Vagina (tissue), 2 donors: ENCODE measurements around the gene CENPT. TPM values are rescaled to one million over a fixed set of nuclear protein-coding genes. Genes with fewer than 3 reads are reported as not detected.

Experiments
- DNase-seq, 2 donors: peaks; one replicate each; pipeline ENCODE4 v3.0.0-alpha.2; 2017; ENCODE audit errors: extremely low spot score in 2 of 2
- H3K27ac ChIP-seq: fragments of 200-600 bp; sonication (generic); one replicate; pipeline ENCODE4 v1.5.1; 2019
- H3K27me3 ChIP-seq: fragments of 200-600 bp; sonication (generic); one replicate; pipeline ENCODE4 v1.5.1; 2019
- H3K36me3 ChIP-seq, 2 donors: fragments of 200-600 bp; sonication (generic); one replicate each; pipeline ENCODE4 v1.5.1; 2017 to 2019
- H3K4me1 ChIP-seq: fragments of 200-600 bp; sonication (generic); one replicate; pipeline ENCODE4 v1.5.1; 2019
- H3K4me3 ChIP-seq, 2 donors: fragments of 200-600 bp; sonication (generic); 1 replicate in 1 of 2; 2 replicates in 1 of 2; pipeline ENCODE4 v1.5.1; 2016 to 2019
- H3K9me3 ChIP-seq: fragments of 200-600 bp; sonication (generic); one replicate; pipeline ENCODE4 v1.5.1; 2019
- POLR2A ChIP-seq, 2 donors: fragments of 450-650 bp; IDR thresholded peaks; one replicate each; pipeline ENCODE4 v1.6.1; 2017; ENCODE audit warnings: antibody characterized with exemption in 2 of 2, mild to moderate bottlenecking in 2 of 2, moderate library complexity in 2 of 2
- POLR2AphosphoS5 ChIP-seq, 2 donors: sonication (generic); formaldehyde crosslinking; IDR thresholded peaks; one replicate each; pipeline ENCODE4 v1.9.0; 2017; ENCODE audit warnings: antibody characterized with exemption in 2 of 2, mild to moderate bottlenecking in 2 of 2, low read depth in 1 of 2; ENCODE audit not compliant: insufficient read depth in 1 of 2
- intact Hi-C: fragments of 100-400 bp; cut with DNase I; formaldehyde crosslinking; loops from one replicate; pipeline ENCODE4 v1.15.1; 2023
- total RNA-seq: library from RNA; depleted of rRNA; stranded (reverse); fragments of >200 nt; gene quantifications from one replicate; pipeline ENCODE4 v1.2.3, GENCODE V29; 2016
- TF ChIP-seq, protein P1 (sequence below), 3 experiments: fragments of 450-650 bp in 2 of 3; fragments of 200-600 bp in 1 of 3; sonication (generic) in 1 of 3; IDR thresholded peaks; one replicate each; pipeline ENCODE4 v1.5.1; 2017 to 2019; ENCODE audit warnings: antibody characterized with exemption in 3 of 3, mild to moderate bottlenecking in 2 of 3, moderate library complexity in 2 of 3

The CENPT gene
- total RNA-seq, 1 donor from 2014 or later = 57.7 TPM

GRCh38 chr16:67881621-67882161, 34.2 kb upstream of the CENPT start:
- TF ChIP-seq, protein P1, sequence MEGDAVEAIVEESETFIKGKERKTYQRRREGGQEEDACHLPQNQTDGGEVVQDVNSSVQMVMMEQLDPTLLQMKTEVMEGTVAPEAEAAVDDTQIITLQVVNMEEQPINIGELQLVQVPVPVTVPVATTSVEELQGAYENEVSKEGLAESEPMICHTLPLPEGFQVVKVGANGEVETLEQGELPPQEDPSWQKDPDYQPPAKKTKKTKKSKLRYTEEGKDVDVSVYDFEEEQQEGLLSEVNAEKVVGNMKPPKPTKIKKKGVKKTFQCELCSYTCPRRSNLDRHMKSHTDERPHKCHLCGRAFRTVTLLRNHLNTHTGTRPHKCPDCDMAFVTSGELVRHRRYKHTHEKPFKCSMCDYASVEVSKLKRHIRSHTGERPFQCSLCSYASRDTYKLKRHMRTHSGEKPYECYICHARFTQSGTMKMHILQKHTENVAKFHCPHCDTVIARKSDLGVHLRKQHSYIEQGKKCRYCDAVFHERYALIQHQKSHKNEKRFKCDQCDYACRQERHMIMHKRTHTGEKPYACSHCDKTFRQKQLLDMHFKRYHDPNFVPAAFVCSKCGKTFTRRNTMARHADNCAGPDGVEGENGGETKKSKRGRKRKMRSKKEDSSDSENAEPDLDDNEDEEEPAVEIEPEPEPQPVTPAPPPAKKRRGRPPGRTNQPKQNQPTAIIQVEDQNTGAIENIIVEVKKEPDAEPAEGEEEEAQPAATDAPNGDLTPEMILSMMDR (IDR thresholded peaks at IDR 0.05) = no peak
- TF ChIP-seq POLR2A (IDR thresholded peaks at IDR 0.05) (no peak), POLR2AphosphoS5 (IDR thresholded peaks at IDR 0.05; ENCODE audit: insufficient read depth in 1 of 2, low read depth in 1 of 2) (no peak)
- peaks cover 12% of the 10 kb centered on the region for H3K4me1 ChIP-seq
- DNase-seq = no peak
- H3K27me3 ChIP-seq = no peaks in the 10 kb centered on the region
- H3K27ac ChIP-seq = no peak overlapping the region
- intact Hi-C loops = loop anchor here (5.0 kb wide), 1 partner anchor 46 kb away; no protein-coding TSS in a partner anchor
- no peak overlapping the region for H3K4me3 ChIP-seq
- peaks cover 4 to 72% of the 10 kb centered on the region in 2 donors for H3K36me3 ChIP-seq
- H3K9me3 ChIP-seq = no peaks in the 10 kb centered on the region

DNA sequence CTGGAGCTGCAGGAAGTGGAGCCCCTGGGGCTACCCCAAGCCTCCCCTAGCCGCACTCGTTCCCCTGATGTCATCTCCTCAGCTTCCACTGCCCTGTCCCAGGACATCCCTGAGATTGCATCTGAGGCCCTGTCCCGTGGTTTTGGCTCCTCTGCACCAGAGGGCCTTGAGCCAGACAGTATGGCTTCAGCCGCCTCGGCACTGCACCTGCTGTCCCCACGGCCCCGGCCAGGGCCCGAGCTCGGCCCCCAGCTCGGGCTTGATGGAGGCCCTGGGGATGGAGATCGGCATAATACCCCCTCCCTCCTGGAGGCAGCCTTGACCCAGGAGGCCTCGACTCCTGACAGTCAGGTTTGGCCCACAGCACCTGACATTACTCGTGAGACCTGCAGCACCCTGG, 33.1 kb upstream of the CENPT start:
- Histone ChIP-seq H3K9me3 (no peaks in the 10 kb centered on the region), H3K36me3 (peaks cover 4 to 80% of the 10 kb centered on the region in 2 donors), H3K27ac (no peak overlapping the region), H3K4me3 (no peak overlapping the region), H3K4me1 (peaks cover 20% of the 10 kb centered on the region), H3K27me3 (no peaks in the 10 kb centered on the region)
- intact Hi-C loops = loop anchor here (5.0 kb wide), 1 partner anchor 47 kb away; no protein-coding TSS in a partner anchor
- DNase-seq = no peak
- TF ChIP-seq POLR2AphosphoS5 (IDR thresholded peaks at IDR 0.05; ENCODE audit: insufficient read depth in 1 of 2, low read depth in 1 of 2) (no peak), POLR2A (IDR thresholded peaks at IDR 0.05) (no peak)
- TF ChIP-seq, protein P1 (IDR thresholded peaks at IDR 0.05) = no peak

DNA sequence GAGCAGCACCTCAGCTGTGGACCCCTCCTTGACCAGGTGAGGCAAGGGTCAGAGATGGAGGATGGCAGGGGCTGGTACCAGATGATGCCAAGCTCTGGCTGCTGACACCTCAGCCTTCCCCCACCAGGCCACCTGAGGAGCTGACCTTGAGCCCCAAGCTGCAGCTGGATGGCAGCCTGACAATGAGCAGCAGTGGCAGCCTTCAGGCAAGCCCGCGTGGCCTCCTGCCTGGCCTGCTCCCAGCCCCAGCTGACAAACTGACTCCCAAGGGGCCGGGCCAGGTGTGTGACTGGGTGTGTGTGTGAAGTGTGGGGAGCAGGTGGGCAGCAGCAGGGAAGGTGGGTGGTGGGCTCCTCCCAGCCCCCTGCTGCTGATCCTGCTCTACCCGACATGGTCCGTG, 32.4 kb upstream of the CENPT start:
- Histone ChIP-seq H3K4me3 (no peak overlapping the region), H3K27ac (no peak overlapping the region), H3K9me3 (no peaks in the 10 kb centered on the region), H3K4me1 (peaks cover 25% of the 10 kb centered on the region), H3K36me3 (peaks cover 4 to 80% of the 10 kb centered on the region in 2 donors), H3K27me3 (no peaks in the 10 kb centered on the region)
- no peak for DNase-seq
- intact Hi-C loops = loop anchor here (5.0 kb wide), 1 partner anchor 47 kb away; no protein-coding TSS in a partner anchor
- TF ChIP-seq POLR2AphosphoS5 (IDR thresholded peaks at IDR 0.05; ENCODE audit: insufficient read depth in 1 of 2, low read depth in 1 of 2) = no peak
- TF ChIP-seq, protein P1 (IDR thresholded peaks at IDR 0.05) = no peak

- Histone ChIP-seq H3K4me3 (no peak overlapping the region), H3K4me1 (peaks cover 26% of the 10 kb centered on the region), H3K9me3 (no peaks in the 10 kb centered on the region), H3K27ac (no peak overlapping the region), H3K36me3 (peaks cover 4 to 80% of the 10 kb centered on the region in 2 donors), H3K27me3 (no peaks in the 10 kb centered on the region)
- DNase-seq = no peak
- TF ChIP-seq, protein P1 (IDR thresholded peaks at IDR 0.05) = no peak
- TF ChIP-seq POLR2AphosphoS5 (IDR thresholded peaks at IDR 0.05; ENCODE audit: insufficient read depth in 1 of 2, low read depth in 1 of 2) = no peak
- no peak for TF ChIP-seq POLR2A (IDR thresholded peaks at IDR 0.05)
- intact Hi-C loops = no loop called here
Measured at GRCh38 chr16:67879462-67879861, 32.0 kb upstream of the CENPT start.

DNA sequence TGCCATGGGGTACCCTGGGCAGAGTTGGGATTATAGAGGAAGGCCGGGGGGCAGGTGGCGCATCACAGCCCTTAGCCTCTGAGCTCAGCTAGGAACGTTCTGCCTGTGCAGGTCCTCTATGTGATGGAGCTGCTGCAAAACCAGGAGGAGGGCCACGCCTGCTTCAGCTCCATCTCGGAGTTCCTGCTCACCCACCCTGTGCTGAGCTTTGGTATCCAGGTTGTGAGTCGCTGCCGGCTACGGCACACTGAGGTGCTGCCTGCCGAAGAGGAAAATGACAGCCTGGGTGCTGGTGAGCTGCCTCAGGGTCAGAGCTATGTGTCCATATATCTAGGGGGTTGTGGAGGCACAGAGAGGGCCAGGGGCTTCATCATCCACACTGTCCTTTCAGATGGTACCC, 31.4 kb upstream of the CENPT start:
- Histone ChIP-seq H3K4me3 (no peak overlapping the region), H3K4me1 (peaks cover 26% of the 10 kb centered on the region), H3K9me3 (no peaks in the 10 kb centered on the region), H3K36me3 (peaks cover 4 to 80% of the 10 kb centered on the region in 2 donors), H3K27ac (no peak overlapping the region), H3K27me3 (no peaks in the 10 kb centered on the region)
- TF ChIP-seq POLR2AphosphoS5 (IDR thresholded peaks at IDR 0.05; ENCODE audit: insufficient read depth in 1 of 2, low read depth in 1 of 2) = no peak
- TF ChIP-seq, protein P1 (IDR thresholded peaks at IDR 0.05) = no peak
- no peak for TF ChIP-seq POLR2A (IDR thresholded peaks at IDR 0.05)
- intact Hi-C loops = no loop called here
- DNase-seq = no peak
